PC-3 (cell line): ENCODE data around the gene RNF141. TPM values are rescaled to one million over a fixed set of nuclear protein-coding genes. Genes with fewer than 3 reads are reported as not detected.

Source experiments
- ATAC-seq: fragments of 200-7000 bp; cut with Tn5 transposase; 2 replicates; pipeline ENCODE4 v1.9.1; 2020; ENCODE audit warnings: mild to moderate bottlenecking, moderate library complexity
- BruUV-seq: library from RNA; stranded (reverse); fragments of 400-500 nt; replicated peaks from 2 replicates; lab custom pipeline; 2021; lab: Mats Ljungman, UMichigan
- CTCF ChIA-PET: fragments of 300-600 bp; sonication (Branson Sonifier 250); formaldehyde crosslinking; loops from one replicate; lab custom pipeline; 2022; ENCODE audit warnings: antibody characterized with exemption; lab: Charles Lee
- POLR2A ChIA-PET: fragments of 300-600 bp; sonication (Branson Sonifier 250); formaldehyde crosslinking; loops from one replicate; lab custom pipeline; 2022; ENCODE audit warnings: antibody characterized with exemption; ENCODE audit not compliant: unreplicated experiment; lab: Charles Lee
- DNase-seq: peaks from one replicate; pipeline ENCODE4 v3.0.0-alpha.2; 2015
- H2AFZ ChIP-seq: fragments of 300-600 bp; sonication (generic); 2 replicates; pipeline ENCODE4 v1.6.0; 2016; ENCODE audit warnings: antibody characterized with exemption, low read length
- H3F3A ChIP-seq: fragments of 300-600 bp; sonication (generic); one replicate; pipeline ENCODE4 v1.6.0; 2017; ENCODE audit warnings: antibody characterized with exemption, low read length, control low read depth, mild to moderate bottlenecking; ENCODE audit not compliant: unreplicated experiment
- H3K27ac ChIP-seq: fragments of 300-600 bp; sonication (generic); 2 replicates; pipeline ENCODE4 v1.5.1; 2016; ENCODE audit warnings: mild to moderate bottlenecking, low read length
- H3K27me3 ChIP-seq: fragments of 300-600 bp; sonication (generic); 2 replicates; pipeline ENCODE4 v1.6.1; 2016; ENCODE audit warnings: low read length, mixed read lengths
- H3K36me3 ChIP-seq: fragments of 300-600 bp; sonication (generic); 2 replicates; pipeline ENCODE4 v1.6.1; 2016; ENCODE audit warnings: low read depth, mixed run types, low read length, mixed read lengths
- H3K4me1 ChIP-seq: fragments of 300-600 bp; sonication (generic); 2 replicates; pipeline ENCODE4 v1.5.1; 2016; ENCODE audit warnings: low read length; ENCODE audit not compliant: insufficient read depth
- H3K4me2 ChIP-seq: fragments of 300-600 bp; sonication (generic); 2 replicates; pipeline ENCODE4 v1.6.0; 2016; ENCODE audit warnings: low read length
- H3K4me3 ChIP-seq: fragments of 300-600 bp; sonication (generic); 2 replicates; pipeline ENCODE4 v1.5.1; 2016; ENCODE audit warnings: mild to moderate bottlenecking, low read length, mixed read lengths
- H3K79me2 ChIP-seq: fragments of 300-600 bp; sonication (generic); 2 replicates; pipeline ENCODE4 v1.6.1; 2017; ENCODE audit warnings: low read length, mixed read lengths
- H3K9ac ChIP-seq: fragments of 300-600 bp; sonication (generic); 2 replicates; pipeline ENCODE4 v1.6.0; 2016; ENCODE audit warnings: mild to moderate bottlenecking, low read length
- H3K9me2 ChIP-seq: fragments of 300-600 bp; sonication (generic); replicated peaks from 2 replicates; pipeline ENCODE4 v1.6.1; 2016; ENCODE audit warnings: mixed run types, low read length, mixed read lengths
- H3K9me3 ChIP-seq: fragments of 300-600 bp; sonication (generic); 2 replicates; pipeline ENCODE4 v1.6.1; 2016; ENCODE audit warnings: low read length, mixed read lengths
- H4K20me1 ChIP-seq: fragments of 300-600 bp; sonication (generic); 2 replicates; pipeline ENCODE4 v1.6.1; 2016; ENCODE audit warnings: low read length, mixed read lengths
- CTCF ChIP-seq: fragments of 300-600 bp; sonication (generic); conservative IDR thresholded peaks from 2 replicates; pipeline ENCODE4 v1.5.1; 2017; ENCODE audit warnings: antibody characterized with exemption, low read depth, mild to moderate bottlenecking, low read length
- EZH2 ChIP-seq: fragments of 300-600 bp; sonication (generic); IDR thresholded peaks from one replicate; pipeline ENCODE4 v1.6.1; 2017; ENCODE audit warnings: antibody characterized with exemption, mild to moderate bottlenecking, low read length; ENCODE audit not compliant: unreplicated experiment
- EZH2phosphoT487 ChIP-seq: fragments of 300-600 bp; sonication (generic); IDR thresholded peaks from 2 replicates; pipeline ENCODE4 v1.6.1; 2018; ENCODE audit warnings: mild to moderate bottlenecking, antibody characterized with exemption, low read length, borderline replicate concordance
- intact Hi-C: fragments of 100-400 bp; cut with micrococcal nuclease; formaldehyde crosslinking; loops from 2 replicates; pipeline ENCODE4 v1.9.0; 2023
- total RNA-seq: library from RNA; depleted of rRNA; stranded (reverse); fragments of >200 nt; gene quantifications from 2 replicates; pipeline ENCODE4 v1.2.3, GENCODE V29; 2014

Gene RNF141
- total RNA-seq, 1 experiment from 2014 or later, result 13.8 TPM

- H3K36me3 ChIP-seq, result no peaks in the 10 kb centered on the region
- H3K79me2 ChIP-seq, result peaks cover 29% of the 10 kb centered on the region
- peaks cover 22% of the 10 kb centered on the region for H3K4me1 ChIP-seq
- no peak overlapping the region for H3K27ac ChIP-seq
- no peak for DNase-seq
- no peaks in the 10 kb centered on the region for H3K27me3 ChIP-seq
- no TSS peak for BruUV-seq
- ChIA-PET POLR2A (no interaction called here), CTCF (no interaction called here)
- TF ChIP-seq EZH2 (no peak), CTCF (no peak), EZH2phosphoT487 (no peak)
- no peak overlapping the region for H2AFZ ChIP-seq
- no peak overlapping the region for H3K4me2 ChIP-seq
- no peak overlapping the region for H3K9ac ChIP-seq
- H3K9me3 ChIP-seq, result no peaks in the 10 kb centered on the region
- intact Hi-C loops, result no loop called here
- H4K20me1 ChIP-seq, result peaks cover 4% of the 10 kb centered on the region; the same call in 1 of the 2 replicates
- no peaks in the 10 kb centered on the region for H3K9me2 ChIP-seq
- ATAC-seq, result no peak
- no peaks in the 10 kb centered on the region for H3F3A ChIP-seq
- H3K4me3 ChIP-seq, result no peak overlapping the region
Measured at GRCh38 chr11:10537600-10537999, 3.4 kb downstream of the RNF141 start.

GRCh38 chr11:10534316-10534715 lies 6.7 kb downstream of the RNF141 start:
- ATAC-seq (no peak), DNase-seq (no peak)
- ChIA-PET POLR2A (no interaction called here), CTCF (no interaction called here)
- no peak overlapping the region for H3K9ac ChIP-seq
- no peak overlapping the region for H2AFZ ChIP-seq
- H3K9me3 ChIP-seq, result no peaks in the 10 kb centered on the region
- H3K4me3 ChIP-seq, result no peak overlapping the region
- H3K79me2 ChIP-seq, result peaks cover 18% of the 10 kb centered on the region
- no peaks in the 10 kb centered on the region for H3F3A ChIP-seq
- no peak overlapping the region for H3K4me2 ChIP-seq
- H3K27ac ChIP-seq, result no peak overlapping the region
- H3K4me1 ChIP-seq, result peaks cover 7% of the 10 kb centered on the region
- no peak for TF ChIP-seq EZH2phosphoT487
- no peak for TF ChIP-seq CTCF
- no peak for TF ChIP-seq EZH2
- H3K36me3 ChIP-seq, result no peaks in the 10 kb centered on the region
- H3K9me2 ChIP-seq, result no peaks in the 10 kb centered on the region
- intact Hi-C loops, result no loop called here
- BruUV-seq, result no TSS peak
- no peaks in the 10 kb centered on the region for H4K20me1 ChIP-seq
- H3K27me3 ChIP-seq, result no peaks in the 10 kb centered on the region

- intact Hi-C loops, result no loop called here
- peaks cover 8% of the 10 kb centered on the region; the same call in 1 of the 2 replicates for H3K79me2 ChIP-seq
- TF ChIP-seq CTCF (no peak), EZH2phosphoT487 (no peak), EZH2 (no peak)
- no peaks in the 10 kb centered on the region for H4K20me1 ChIP-seq
- H3K36me3 ChIP-seq, result no peaks in the 10 kb centered on the region
- no peaks in the 10 kb centered on the region for H3K9me3 ChIP-seq
- no peaks in the 10 kb centered on the region for H3K27me3 ChIP-seq
- H3K4me1 ChIP-seq, result peaks cover 1% of the 10 kb centered on the region; the same call in 1 of the 2 replicates
- BruUV-seq, result no TSS peak
- no peaks in the 10 kb centered on the region for H3K9me2 ChIP-seq
- ChIA-PET CTCF (no interaction called here), POLR2A (no interaction called here)
- H2AFZ ChIP-seq, result no peak overlapping the region
- H3K4me3 ChIP-seq, result no peak overlapping the region
- no peak overlapping the region for H3K4me2 ChIP-seq
- no peak for DNase-seq
- H3K9ac ChIP-seq, result no peak overlapping the region
- no peak overlapping the region for H3K27ac ChIP-seq
- no peak for ATAC-seq
- H3F3A ChIP-seq, result no peaks in the 10 kb centered on the region
Measured at GRCh38 chr11:10533323-10533722, 7.7 kb downstream of the RNF141 start.
